Measurements from ENCODE around the gene CAMK1G. TPM values are rescaled to one million over a fixed set of nuclear protein-coding genes. Genes with fewer than 3 reads are reported as not detected.

The CAMK1G gene
- total and polyA plus RNA-seq, 9 donors, result 7.6 to 20.2 (median 12.0) TPM

- WGBS, 3 donors, result 86 to 91% (median 86%) methylated on average over 14 of the region's 14 CpGs
- H3K36me3 ChIP-seq, result no peaks in the 10 kb centered on the region
- TF ChIP-seq CTCF (IDR thresholded peaks at IDR 0.05), result no peak
- no peak for TF ChIP-seq EP300 (IDR thresholded peaks at IDR 0.05)
- TF ChIP-seq POLR2A (IDR thresholded peaks at IDR 0.05), result no peak
- H3K9me3 ChIP-seq, result no peaks in the 10 kb centered on the region
- intact Hi-C loops (cut with DNase I), result no loop called here
- no peak for DNase-seq
- H3K27me3 ChIP-seq, result no peaks in the 10 kb centered on the region
- no peak within 1 kb of the TSS for H3K4me3 ChIP-seq
- H3K4me1 ChIP-seq (ENCODE audit: insufficient read depth), result peaks cover 16% of the 10 kb centered on the region
- no peak within 1 kb of the TSS for H3K27ac ChIP-seq
Measured at GRCh38 chr1:209652121-209652735, 68.7 kb downstream of the CAMK1G start, which contains the start of gene LAMB3. TSS of gene LAMB3 (minus strand) at chr1:209652425. CDS start at chr1:209650944, 1,481 bp downstream.

GRCh38 chr1:209652873-209653401 lies 69.4 kb downstream of the CAMK1G start:
- Histone ChIP-seq H3K4me1 (ENCODE audit: insufficient read depth) (peaks cover 13% of the 10 kb centered on the region), H3K9me3 (no peaks in the 10 kb centered on the region), H3K4me3 (no peak overlapping the region), H3K27me3 (no peaks in the 10 kb centered on the region), H3K27ac (no peak overlapping the region), H3K36me3 (no peaks in the 10 kb centered on the region)
- intact Hi-C loops (cut with DNase I), result no loop called here
- DNase-seq, result peak; percentile 49 to 78 (median 66)
- 56 to 70% (median 61%) methylated on average over 3 of the region's 3 CpGs for WGBS, 3 donors
- no peak for TF ChIP-seq CTCF (IDR thresholded peaks at IDR 0.05)
- no peak for TF ChIP-seq EP300 (IDR thresholded peaks at IDR 0.05)
- TF ChIP-seq POLR2A (IDR thresholded peaks at IDR 0.05), result no peak

- no peak for DNase-seq
- intact Hi-C loops (cut with DNase I), result no loop called here
- H3K4me3 ChIP-seq, result no peak overlapping the region
- no peak overlapping the region for H3K27ac ChIP-seq
- 92 to 95% (median 93%) methylated on average over 7 of the region's 7 CpGs for WGBS, 3 donors
- no peak for TF ChIP-seq POLR2A (IDR thresholded peaks at IDR 0.05)
- no peak for TF ChIP-seq CTCF (IDR thresholded peaks at IDR 0.05)
- no peak for TF ChIP-seq EP300 (IDR thresholded peaks at IDR 0.05)
- no peaks in the 10 kb centered on the region for H3K36me3 ChIP-seq
- peaks cover 7% of the 10 kb centered on the region for H3K4me1 ChIP-seq (ENCODE audit: insufficient read depth)
- H3K27me3 ChIP-seq, result no peaks in the 10 kb centered on the region
- H3K9me3 ChIP-seq, result no peaks in the 10 kb centered on the region
Measured at GRCh38 chr1:209653915-209654351, 70.4 kb downstream of the CAMK1G start.

- TF ChIP-seq CTCF (IDR thresholded peaks at IDR 0.05) (no peak), POLR2A (IDR thresholded peaks at IDR 0.05) (no peak), EP300 (IDR thresholded peaks at IDR 0.05) (no peak)
- Histone ChIP-seq H3K27me3 (no peaks in the 10 kb centered on the region), H3K4me1 (ENCODE audit: insufficient read depth) (peaks cover 2% of the 10 kb centered on the region), H3K36me3 (no peaks in the 10 kb centered on the region), H3K4me3 (no peak overlapping the region), H3K27ac (no peak overlapping the region), H3K9me3 (no peaks in the 10 kb centered on the region)
- intact Hi-C loops (cut with DNase I), result no loop called here
- no peak for DNase-seq
- WGBS, 3 donors, result 86 to 91% (median 90%) methylated on average over 9 of the region's 9 CpGs
Measured at GRCh38 chr1:209655411-209656231, 72.1 kb downstream of the CAMK1G start.

Measured in ovary (tissue), 9 donors.